Aorta (tissue), 5 donors: Measurements from ENCODE around the gene HOMER3. TPM values are rescaled to one million over a fixed set of nuclear protein-coding genes. Genes with fewer than 3 reads are reported as not detected.

Experiments
- ATAC-seq: fragments of 200-7000 bp; cut with Tn5 transposase; one replicate; pipeline ENCODE4 v1.9.1; 2022; ENCODE audit warnings: moderate library complexity; ENCODE audit not compliant: low FRiP score
- DNase-seq, 2 donors: peaks; one replicate each; pipeline ENCODE4 v3.0.0-alpha.2; 2020
- H3K27ac ChIP-seq, 2 donors: one replicate each; pipeline ENCODE4 v1.5.1; 2013; ENCODE audit warnings: low read length in 2 of 2, mild to moderate bottlenecking in 2 of 2, moderate library complexity in 2 of 2, control low read depth in 1 of 2, inconsistent platforms in 1 of 2, low read depth in 1 of 2
- H3K27me3 ChIP-seq, 2 donors: one replicate each; pipeline ENCODE4 v1.6.1; 2013; ENCODE audit warnings: control low read depth in 1 of 2, low read length in 1 of 2, mild to moderate bottlenecking in 1 of 2, moderate library complexity in 1 of 2; ENCODE audit not compliant: insufficient read depth in 2 of 2, control insufficient read depth in 1 of 2
- H3K36me3 ChIP-seq, 2 donors: one replicate each; pipeline ENCODE4 v1.6.1; 2013; ENCODE audit warnings: control low read depth in 1 of 2, low read length in 1 of 2, mild to moderate bottlenecking in 1 of 2; ENCODE audit not compliant: insufficient read depth in 2 of 2, control insufficient read depth in 1 of 2
- H3K4me1 ChIP-seq, 2 donors: one replicate each; pipeline ENCODE4 v1.6.1; 2013; ENCODE audit warnings: low read length in 2 of 2, control low read depth in 1 of 2, mild to moderate bottlenecking in 1 of 2, moderate library complexity in 1 of 2; ENCODE audit not compliant: insufficient read depth in 2 of 2, control insufficient read depth in 1 of 2
- H3K4me3 ChIP-seq, 2 donors: one replicate each; pipeline ENCODE4 v1.5.1; 2013; ENCODE audit warnings: low read length in 2 of 2, control low read depth in 1 of 2, mild to moderate bottlenecking in 1 of 2
- H3K9me3 ChIP-seq: one replicate; pipeline ENCODE4 v1.6.1; 2013; ENCODE audit warnings: mild to moderate bottlenecking, low read length; ENCODE audit not compliant: control insufficient read depth
- WGBS, 2 donors: extraction: QIAGEN DNeasy Blood & Tissue Kit; methylation state at CpG; one replicate each; pipeline ENCODE4 v1.1.7; 2013; 5-methylcytosine and 5-hydroxymethylcytosine counted together
- intact Hi-C, 2 donors: fragments of 100-400 bp; cut with DNase I; formaldehyde crosslinking; loops; one replicate each; pipeline versions ENCODE4 v1.14.2 to v1.15.0; 2022
- polyA plus RNA-seq, 2 donors: library from polyadenylated mRNA; stranded (reverse); fragments of 200-250 nt; gene quantifications; one replicate each; pipeline ENCODE4 v1.2.3, GENCODE V29; 2013
- total RNA-seq, 2 donors: library from RNA; stranded (reverse); fragmentation: NEBNext Ultra II Directional; extraction: Animal tissue kit (Norgen Biotek cat#: 25700); gene quantifications; one replicate each; pipeline ENCODE4 v1.2.1, GENCODE V29; 2021
- donor health status: healthy with polysubstance abuse.
- donor health status: Bipolar disorder and iron deficiency.
- donor health status: DM: no; HTN: no; CAD: no.
- donor health status: DM: no; HTN: no; CAD: no.
- donor health status: DM: yes; HTN: yes; CAD: no.

The HOMER3 gene
- total and polyA plus RNA-seq, 4 donors: 23.6 to 59.9 (median 34.2) TPM

GRCh38 chr19:18939163-18939562 lies 1.9 kb downstream of the HOMER3 start:
- WGBS, 2 donors: 88 to 91% methylated on average over 3 of the region's 3 CpGs
- intact Hi-C loops: no loop called here
- no peak overlapping the region for H3K27ac ChIP-seq
- DNase-seq (no peak), ATAC-seq (no peak)
- no peaks in the 10 kb centered on the region for H3K27me3 ChIP-seq
- no peaks in the 10 kb centered on the region for H3K9me3 ChIP-seq
- H3K4me1 ChIP-seq: no peaks in the 10 kb centered on the region
- H3K36me3 ChIP-seq: no peaks in the 10 kb centered on the region
- no peak overlapping the region for H3K4me3 ChIP-seq

GRCh38 chr19:18933297-18933696 lies 7.7 kb downstream of the HOMER3 start:
- Histone ChIP-seq H3K9me3 (no peaks in the 10 kb centered on the region), H3K4me3 (no peak overlapping the region), H3K4me1 (no peaks in the 10 kb centered on the region), H3K27me3 (no peaks in the 10 kb centered on the region), H3K36me3 (no peaks in the 10 kb centered on the region), H3K27ac (no peak overlapping the region)
- DNase-seq (no peak), ATAC-seq (no peak)
- 86 to 89% methylated on average over 13 of the region's 13 CpGs for WGBS, 2 donors
- intact Hi-C loops: no loop called here

DNA sequence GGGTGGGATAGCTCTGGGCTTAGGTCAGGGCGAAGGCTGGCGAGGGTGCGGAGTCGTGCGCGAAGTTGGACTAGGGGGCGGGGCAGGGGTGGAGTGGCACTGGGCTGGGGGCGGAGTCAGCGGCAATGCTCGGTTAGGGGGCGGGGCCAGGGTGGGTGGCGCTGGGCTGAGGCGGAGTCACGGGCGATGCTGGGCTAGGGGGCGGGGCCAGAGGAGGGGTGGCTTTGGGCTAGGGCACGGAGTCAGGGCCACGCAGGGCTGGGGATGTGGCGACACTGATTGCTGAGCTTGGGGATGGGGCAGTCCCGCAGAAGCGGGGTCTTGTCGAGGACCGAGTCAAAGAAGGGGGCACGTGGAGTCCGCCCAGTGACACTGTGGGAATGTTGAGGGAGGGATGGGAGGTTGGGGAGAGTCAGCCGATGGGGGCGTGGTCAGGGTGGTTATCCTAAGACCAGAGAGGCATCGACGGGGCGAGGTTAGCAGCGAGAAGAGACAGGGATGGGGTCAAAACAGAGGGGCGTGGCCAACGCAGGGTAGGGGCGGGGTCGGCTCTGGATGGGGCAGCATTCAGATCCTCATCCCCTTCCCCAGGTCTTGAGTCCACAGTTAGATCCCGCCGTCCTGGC lies 8.7 kb downstream of the HOMER3 start:
- intact Hi-C loops: no loop called here
- WGBS, 2 donors: 39 to 41% methylated on average over 35 to 37 of the region's 37 CpGs
- Histone ChIP-seq H3K4me3 (no peak overlapping the region), H3K27ac (no peak overlapping the region), H3K9me3 (no peaks in the 10 kb centered on the region), H3K36me3 (no peaks in the 10 kb centered on the region), H3K27me3 (no peaks in the 10 kb centered on the region), H3K4me1 (no peaks in the 10 kb centered on the region)
- peak; percentile 81 for ATAC-seq
- DNase-seq: peak; percentile 90 to 95

- Histone ChIP-seq H3K4me1 (no peaks in the 10 kb centered on the region), H3K4me3 (no peak overlapping the region), H3K27ac (no peak overlapping the region), H3K27me3 (no peaks in the 10 kb centered on the region), H3K9me3 (no peaks in the 10 kb centered on the region), H3K36me3 (no peaks in the 10 kb centered on the region)
- peak; percentile 4 for ATAC-seq
- intact Hi-C loops: no loop called here
- WGBS, 2 donors: 88 to 89% methylated on average over 34 of the region's 34 CpGs
- no peak for DNase-seq
Measured at GRCh38 chr19:18931316-18932162, 9.5 kb downstream of the HOMER3 start.

DNA sequence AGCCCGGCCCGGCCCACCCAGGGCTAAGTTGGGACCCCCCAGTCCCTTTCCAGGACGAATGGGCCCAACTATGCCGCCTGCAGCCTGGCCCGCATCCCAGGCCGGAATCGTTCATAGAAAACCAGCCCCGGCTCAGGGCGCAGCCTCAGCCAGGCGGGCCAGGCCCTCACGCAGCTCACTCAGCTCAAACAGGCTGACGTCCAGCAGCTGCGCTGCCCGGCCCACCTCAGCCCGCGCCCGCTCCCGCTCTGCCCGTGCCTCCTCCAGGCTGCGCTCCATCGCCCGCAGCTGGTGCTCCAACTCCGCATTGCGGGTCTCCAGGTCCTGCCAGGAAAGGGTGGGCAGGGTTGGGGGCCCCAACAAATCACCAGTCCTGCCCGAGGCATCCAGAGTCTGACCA lies 11.7 kb downstream of the HOMER3 start:
- Histone ChIP-seq H3K27me3 (no peaks in the 10 kb centered on the region), H3K36me3 (peaks cover 0 to 5% of the 10 kb centered on the region in 2 donors), H3K27ac (no peak overlapping the region), H3K4me3 (no peak overlapping the region), H3K9me3 (no peaks in the 10 kb centered on the region), H3K4me1 (no peaks in the 10 kb centered on the region)
- intact Hi-C loops: no loop called here
- 87 to 89% methylated on average over 25 of the region's 25 CpGs for WGBS, 2 donors
- no peak for DNase-seq
- ATAC-seq: no peak

DNA sequence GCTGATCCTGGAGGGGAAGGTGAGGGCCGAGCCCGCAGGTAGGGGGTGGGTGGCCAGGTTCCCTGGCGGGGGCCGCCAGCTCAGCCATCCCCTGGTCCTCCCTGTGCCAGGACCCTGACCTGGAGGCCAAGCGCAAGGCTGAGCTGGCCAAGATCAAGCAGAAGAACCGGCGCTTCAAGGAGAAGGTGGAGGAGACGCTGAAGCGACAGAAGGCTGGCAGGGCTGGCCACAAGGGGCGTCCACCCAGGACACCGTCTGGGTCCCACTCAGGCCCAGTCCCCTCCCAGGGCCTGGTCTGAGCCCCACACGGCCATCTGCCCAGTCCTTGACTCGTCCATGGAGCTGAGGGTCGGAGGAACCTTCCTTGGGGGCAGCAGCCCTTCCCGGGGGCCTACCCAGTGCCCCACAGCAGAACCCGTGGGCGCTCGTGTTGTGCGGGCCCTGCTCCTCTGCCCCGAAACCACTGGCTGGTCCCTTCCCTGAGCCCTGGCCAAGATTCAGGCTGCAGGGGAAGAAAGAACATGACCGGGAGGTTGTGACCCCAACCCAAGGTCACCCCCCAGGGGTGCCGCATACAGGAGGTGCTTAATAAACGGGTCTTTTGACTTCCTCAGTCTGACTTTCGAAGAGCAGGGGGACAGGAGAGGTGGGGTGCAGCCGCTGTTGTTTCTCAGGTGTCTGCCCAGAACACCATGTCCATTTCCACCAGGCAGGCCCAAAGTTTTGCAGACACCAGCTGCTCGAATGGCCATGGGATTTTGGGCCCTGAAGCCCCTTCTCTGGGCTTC lies 12.8 kb downstream of the HOMER3 start:
- H3K9me3 ChIP-seq: no peaks in the 10 kb centered on the region
- 84 to 85% methylated on average over 26 of the region's 26 CpGs for WGBS, 2 donors
- H3K27me3 ChIP-seq: no peaks in the 10 kb centered on the region
- H3K4me3 ChIP-seq: no peak overlapping the region
- H3K4me1 ChIP-seq: no peaks in the 10 kb centered on the region
- H3K36me3 ChIP-seq: peaks cover 0 to 6% of the 10 kb centered on the region in 2 donors
- ATAC-seq (no peak), DNase-seq (no peak)
- intact Hi-C loops: no loop called here
- no peak overlapping the region for H3K27ac ChIP-seq

DNA sequence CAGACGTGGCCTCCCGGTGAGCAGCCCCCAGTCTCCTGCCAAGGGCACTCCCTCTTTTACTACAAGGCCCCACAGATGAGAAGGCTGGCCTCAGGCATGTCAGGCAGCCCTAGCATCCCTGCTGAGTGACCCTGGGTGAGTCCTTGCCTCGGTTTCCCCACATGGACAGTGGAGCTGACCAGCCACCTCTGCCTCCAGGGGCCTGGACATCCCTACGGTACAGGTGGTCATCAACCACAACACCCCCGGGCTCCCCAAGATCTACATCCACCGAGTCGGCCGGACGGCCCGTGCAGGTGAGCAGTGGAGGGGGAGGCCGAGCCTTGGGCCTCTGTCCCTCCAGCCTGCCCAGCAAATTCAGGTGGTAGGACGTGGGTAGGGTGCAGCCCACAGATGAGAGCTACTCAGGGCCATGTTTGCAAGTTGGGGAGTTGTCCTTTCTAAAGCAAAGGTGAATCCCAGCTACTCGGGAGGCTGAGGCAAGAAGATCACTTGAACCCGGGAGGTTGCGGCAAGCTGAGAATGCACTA lies 16.3 kb downstream of the HOMER3 start:
- Histone ChIP-seq H3K4me1 (no peaks in the 10 kb centered on the region), H3K36me3 (peaks cover 0 to 10% of the 10 kb centered on the region in 2 donors), H3K9me3 (no peaks in the 10 kb centered on the region), H3K27me3 (no peaks in the 10 kb centered on the region), H3K27ac (no peak overlapping the region), H3K4me3 (no peak overlapping the region)
- ATAC-seq (no peak), DNase-seq (no peak)
- intact Hi-C loops: no loop called here
- WGBS, 2 donors: 91 to 94% methylated on average over 15 of the region's 15 CpGs

GRCh38 chr19:18922228-18922985 lies 18.6 kb downstream of the HOMER3 start:
- Histone ChIP-seq H3K4me1 (no peaks in the 10 kb centered on the region), H3K27ac (no peak overlapping the region), H3K4me3 (no peak overlapping the region), H3K27me3 (no peaks in the 10 kb centered on the region), H3K36me3 (peaks cover 0 to 10% of the 10 kb centered on the region in 2 donors), H3K9me3 (no peaks in the 10 kb centered on the region)
- intact Hi-C loops: no loop called here
- ATAC-seq: no peak
- WGBS, 2 donors: 79 to 83% methylated on average over 29 of the region's 29 CpGs
- no peak for DNase-seq
